DND-41 (cell line): ENCODE measurements around the gene TNS3.

Experiments
- ATAC-seq: fragments of 200-7000 bp; cut with Tn5 transposase; 3 replicates; pipeline ENCODE4 v1.9.1; 2021; ENCODE audit warnings: low read depth; ENCODE audit not compliant: insufficient read depth
- DNase-seq: peaks from one replicate; pipeline ENCODE4 v3.0.0-alpha.2; 2020
- H2AFZ ChIP-seq: 2 replicates; pipeline ENCODE4 v1.6.0; 2012; ENCODE audit warnings: low read depth, low read length
- H3K27ac ChIP-seq: 2 replicates; pipeline ENCODE4 v1.5.1; 2012; ENCODE audit warnings: low read length, inconsistent platforms
- H3K27me3 ChIP-seq: fragments of 200-600 bp; sonication (generic); 2 replicates; pipeline ENCODE4 v1.6.0; 2012; ENCODE audit warnings: low read length, mild to moderate bottlenecking, inconsistent platforms; ENCODE audit not compliant: insufficient read depth, poor library complexity
- H3K36me3 ChIP-seq: 2 replicates; pipeline ENCODE4 v1.5.1; 2012; ENCODE audit warnings: low read length, inconsistent platforms; ENCODE audit not compliant: insufficient read depth
- H3K4me1 ChIP-seq: 2 replicates; pipeline ENCODE4 v1.5.1; 2012; ENCODE audit warnings: mild to moderate bottlenecking, low read length; ENCODE audit not compliant: insufficient read depth
- H3K4me2 ChIP-seq: 2 replicates; pipeline ENCODE4 v1.6.0; 2012; ENCODE audit warnings: mild to moderate bottlenecking, moderate library complexity, low read length, inconsistent platforms; ENCODE audit not compliant: insufficient read depth
- H3K4me3 ChIP-seq, 2 experiments: fragments of 200-600 bp in 1 of 2; shearing (Covaris generic) in 1 of 2; 2 replicates each; pipeline ENCODE4 v1.5.1; 2012 to 2016; ENCODE audit warnings: inconsistent platforms in 2 of 2, low read length in 2 of 2, mild to moderate bottlenecking in 2 of 2, low read depth in 1 of 2, moderate library complexity in 1 of 2
- H3K79me2 ChIP-seq: 2 replicates; pipeline ENCODE4 v1.6.0; 2012; ENCODE audit warnings: low read length, inconsistent platforms; ENCODE audit not compliant: insufficient read depth
- H3K9ac ChIP-seq: 2 replicates; pipeline ENCODE4 v1.6.0; 2012; ENCODE audit warnings: low read depth, mild to moderate bottlenecking, inconsistent platforms, low read length, moderate library complexity
- H3K9me3 ChIP-seq: 2 replicates; pipeline ENCODE4 v1.5.1; 2012; ENCODE audit warnings: low read length, moderate library complexity, mild to moderate bottlenecking, inconsistent platforms; ENCODE audit not compliant: insufficient read depth, severe bottlenecking
- H4K20me1 ChIP-seq: 2 replicates; pipeline ENCODE4 v1.6.0; 2012; ENCODE audit warnings: low read length; ENCODE audit not compliant: insufficient read depth
- EZH2 ChIP-seq: IDR thresholded peaks from 3 replicates; pipeline ENCODE4 v1.6.1; 2012; ENCODE audit warnings: borderline replicate concordance, low read depth, mild to moderate bottlenecking, moderate library complexity, low read length, inconsistent platforms; ENCODE audit not compliant: severe bottlenecking
- TF ChIP-seq, protein P1 (sequence below): IDR thresholded peaks from 2 replicates; pipeline ENCODE4 v1.5.1; 2012; ENCODE audit warnings: borderline replicate concordance, low read length, moderate library complexity, mild to moderate bottlenecking; ENCODE audit not compliant: poor library complexity, severe bottlenecking; ENCODE audit errors: extremely low read depth

TNS3 gene

DNA sequence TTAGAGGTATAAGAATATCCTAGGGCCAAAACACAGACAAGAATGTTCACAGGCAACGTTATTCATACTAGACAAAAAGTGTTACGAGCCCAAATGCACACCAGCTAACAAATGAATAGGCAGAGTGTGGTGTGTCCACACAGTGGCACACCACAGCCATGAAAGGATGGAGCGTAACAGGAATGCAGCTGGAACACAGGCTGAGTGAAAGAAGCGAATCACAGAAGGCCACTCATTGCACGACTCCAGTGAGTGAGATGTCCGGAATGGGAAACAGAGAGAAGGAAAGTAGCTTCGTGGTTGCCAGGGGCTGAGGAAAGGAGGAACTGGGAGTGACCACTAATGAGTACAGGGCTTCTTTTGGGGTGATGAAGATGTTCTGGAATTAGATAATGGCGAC lies 198.8 kb downstream of the TNS3 start:
- Histone ChIP-seq H3K4me3 (no peak overlapping the region), H3K36me3 (no peaks in the 10 kb centered on the region), H2AFZ (no peak overlapping the region), H3K4me2 (no peak overlapping the region), H3K9ac (no peak overlapping the region), H3K27ac (no peak overlapping the region), H3K79me2 (no peaks in the 10 kb centered on the region), H4K20me1 (no peaks in the 10 kb centered on the region), H3K4me1 (no peaks in the 10 kb centered on the region), H3K9me3 (peaks cover 3% of the 10 kb centered on the region), H3K27me3 (no peaks in the 10 kb centered on the region)
- no peak for ATAC-seq
- DNase-seq: no peak
- TF ChIP-seq, protein P1, sequence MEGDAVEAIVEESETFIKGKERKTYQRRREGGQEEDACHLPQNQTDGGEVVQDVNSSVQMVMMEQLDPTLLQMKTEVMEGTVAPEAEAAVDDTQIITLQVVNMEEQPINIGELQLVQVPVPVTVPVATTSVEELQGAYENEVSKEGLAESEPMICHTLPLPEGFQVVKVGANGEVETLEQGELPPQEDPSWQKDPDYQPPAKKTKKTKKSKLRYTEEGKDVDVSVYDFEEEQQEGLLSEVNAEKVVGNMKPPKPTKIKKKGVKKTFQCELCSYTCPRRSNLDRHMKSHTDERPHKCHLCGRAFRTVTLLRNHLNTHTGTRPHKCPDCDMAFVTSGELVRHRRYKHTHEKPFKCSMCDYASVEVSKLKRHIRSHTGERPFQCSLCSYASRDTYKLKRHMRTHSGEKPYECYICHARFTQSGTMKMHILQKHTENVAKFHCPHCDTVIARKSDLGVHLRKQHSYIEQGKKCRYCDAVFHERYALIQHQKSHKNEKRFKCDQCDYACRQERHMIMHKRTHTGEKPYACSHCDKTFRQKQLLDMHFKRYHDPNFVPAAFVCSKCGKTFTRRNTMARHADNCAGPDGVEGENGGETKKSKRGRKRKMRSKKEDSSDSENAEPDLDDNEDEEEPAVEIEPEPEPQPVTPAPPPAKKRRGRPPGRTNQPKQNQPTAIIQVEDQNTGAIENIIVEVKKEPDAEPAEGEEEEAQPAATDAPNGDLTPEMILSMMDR: no peak
- no peak for TF ChIP-seq EZH2

DNA sequence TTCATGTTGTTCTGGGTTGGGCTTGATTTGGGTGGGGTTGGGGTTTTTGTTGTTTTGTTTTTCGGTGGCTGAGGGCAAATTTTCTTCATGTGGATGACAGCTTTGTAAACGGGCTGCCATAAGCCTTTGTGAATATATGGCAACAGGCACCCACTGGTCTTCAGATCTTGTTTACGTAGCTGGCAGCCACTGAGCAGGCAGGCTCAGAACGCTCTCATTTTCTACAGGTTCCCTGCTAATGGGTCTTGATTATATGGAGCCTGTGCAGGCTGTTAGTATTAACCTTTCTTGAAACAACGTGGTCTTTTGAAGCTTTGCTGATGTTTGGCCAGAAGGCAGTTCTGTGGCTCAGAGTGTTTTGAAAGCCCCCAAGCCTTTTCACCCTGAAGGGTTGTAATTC lies 199.7 kb downstream of the TNS3 start:
- Histone ChIP-seq H4K20me1 (no peaks in the 10 kb centered on the region), H3K9ac (no peak overlapping the region), H3K4me2 (no peak overlapping the region), H3K27me3 (no peaks in the 10 kb centered on the region), H3K79me2 (no peaks in the 10 kb centered on the region), H3K36me3 (no peaks in the 10 kb centered on the region), H2AFZ (no peak overlapping the region), H3K4me3 (no peak overlapping the region), H3K4me1 (no peaks in the 10 kb centered on the region), H3K27ac (no peak overlapping the region), H3K9me3 (peaks cover 3% of the 10 kb centered on the region)
- DNase-seq: no peak
- no peak for ATAC-seq
- TF ChIP-seq EZH2: no peak

DNA sequence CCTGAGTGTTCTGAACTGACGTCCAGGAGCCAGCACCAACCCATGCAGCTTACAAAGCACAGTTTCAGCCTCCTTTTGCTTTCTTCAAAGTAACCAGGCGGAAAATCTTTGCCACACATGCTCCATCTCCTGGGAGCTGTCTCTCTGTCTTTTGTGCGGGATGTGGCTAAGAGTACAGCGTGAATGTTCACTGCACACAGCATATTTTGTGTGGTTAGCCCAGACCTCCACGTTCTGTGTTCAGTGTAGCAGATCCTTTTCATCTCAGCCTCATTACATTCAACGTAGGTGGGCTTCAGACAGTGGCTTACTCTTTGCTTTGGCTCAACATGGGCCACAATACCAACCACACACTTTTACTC lies 200.8 kb downstream of the TNS3 start:
- H2AFZ ChIP-seq: no peak overlapping the region
- ATAC-seq (no peak), DNase-seq (no peak)
- H4K20me1 ChIP-seq: no peaks in the 10 kb centered on the region
- H3K27me3 ChIP-seq: no peaks in the 10 kb centered on the region
- H3K79me2 ChIP-seq: no peaks in the 10 kb centered on the region
- peaks cover 3% of the 10 kb centered on the region for H3K9me3 ChIP-seq
- H3K27ac ChIP-seq: no peak overlapping the region
- no peak overlapping the region for H3K4me3 ChIP-seq
- H3K36me3 ChIP-seq: no peaks in the 10 kb centered on the region
- no peak overlapping the region for H3K4me2 ChIP-seq
- no peaks in the 10 kb centered on the region for H3K4me1 ChIP-seq
- TF ChIP-seq EZH2: no peak
- TF ChIP-seq, protein P1: no peak
- H3K9ac ChIP-seq: no peak overlapping the region

DNA sequence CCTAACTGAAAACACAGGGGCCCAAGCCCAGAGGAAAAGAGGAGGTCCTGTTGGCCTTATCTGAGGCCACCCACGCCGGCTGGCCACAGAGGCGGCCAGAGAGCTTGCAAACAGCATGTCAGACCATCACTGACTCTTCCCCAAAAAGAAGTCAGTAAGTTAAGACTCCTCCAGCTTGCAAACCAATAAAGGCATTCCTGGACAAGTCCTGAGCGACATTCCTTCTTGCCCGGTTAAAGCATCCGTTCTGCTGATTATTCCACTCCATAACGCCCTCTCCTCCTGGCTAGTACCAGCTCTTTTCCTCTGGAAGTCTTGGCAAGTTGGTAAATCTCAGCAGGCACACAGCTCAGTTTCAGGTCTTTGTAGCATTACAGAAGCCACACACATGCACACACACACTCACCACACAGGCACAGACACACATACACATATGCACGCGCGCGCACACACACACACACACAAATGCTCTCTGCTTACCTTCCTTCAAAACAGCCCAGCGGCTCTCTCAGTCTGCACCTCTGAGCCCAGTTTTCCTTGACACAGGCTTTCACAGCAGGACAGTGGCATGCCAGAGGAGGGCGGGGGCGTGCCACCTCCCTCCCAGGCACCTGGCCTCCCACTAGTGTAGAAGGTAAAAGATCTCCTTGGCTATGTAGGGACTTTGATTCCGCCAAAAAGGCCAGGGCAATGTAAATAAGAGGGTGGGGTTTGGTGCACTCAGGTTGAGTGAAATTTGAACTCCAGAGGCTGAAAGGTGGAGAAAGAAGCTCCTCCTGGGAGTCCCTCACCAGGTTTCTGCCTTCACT lies 201.4 kb downstream of the TNS3 start:
- Histone ChIP-seq H3K9me3 (peaks cover under 1% of the 10 kb centered on the region), H3K4me1 (no peaks in the 10 kb centered on the region), H3K27me3 (no peaks in the 10 kb centered on the region), H3K9ac (no peak overlapping the region), H3K79me2 (no peaks in the 10 kb centered on the region), H3K4me3 (no peak overlapping the region), H3K36me3 (no peaks in the 10 kb centered on the region), H3K4me2 (no peak overlapping the region), H4K20me1 (no peaks in the 10 kb centered on the region), H3K27ac (no peak overlapping the region), H2AFZ (no peak overlapping the region)
- TF ChIP-seq, protein P1: no peak
- no peak for TF ChIP-seq EZH2
- ATAC-seq (no peak), DNase-seq (no peak)
